ENCODE data around the gene MYF6. TPM values are rescaled to one million over a fixed set of nuclear protein-coding genes. Genes with fewer than 3 reads are reported as not detected.

Gene MYF6
- total RNA-seq, 1 donor from 2014 or later, result not detected

GRCh38 chr12:80702889-80703805, 4.3 kb upstream of the MYF6 start:
- ATAC-seq (ENCODE audit: poor library complexity) (peak; percentile 86), DNase-seq (no peak)
- intact Hi-C loops (cut with DNase I), result no loop called here

GRCh38 chr12:80704420-80704819, 3.0 kb upstream of the MYF6 start:
- DNase-seq (no peak), ATAC-seq (ENCODE audit: poor library complexity) (no peak)
- intact Hi-C loops (cut with DNase I), result no loop called here

GRCh38 chr12:80707830-80708258, 410 bp downstream of the MYF6 start:
- intact Hi-C loops (cut with DNase I), result no loop called here
- DNase-seq (no peak), ATAC-seq (ENCODE audit: poor library complexity) (no peak)

- peak; percentile 38 for DNase-seq
- ATAC-seq (ENCODE audit: poor library complexity), result no peak
- intact Hi-C loops (cut with DNase I), result no loop called here
Observed at GRCh38 chr12:80708259-80708974, 983 bp downstream of the MYF6 start.

- no peak for ATAC-seq (ENCODE audit: poor library complexity)
- intact Hi-C loops (cut with DNase I), result no loop called here
- no peak for DNase-seq
Observed at GRCh38 chr12:80708975-80709328, 1.5 kb downstream of the MYF6 start.

- ATAC-seq (ENCODE audit: poor library complexity), result no peak
- intact Hi-C loops (cut with DNase I), result no loop called here
- no peak for DNase-seq
Observed at GRCh38 chr12:80709811-80710726, 2.6 kb downstream of the MYF6 start.

- intact Hi-C loops (cut with DNase I), result no loop called here
- ATAC-seq (ENCODE audit: poor library complexity) (no peak), DNase-seq (no peak)
Observed at GRCh38 chr12:80710727-80711449, 3.5 kb downstream of the MYF6 start.

- no peak for DNase-seq
- intact Hi-C loops (cut with DNase I), result no loop called here
- no peak for ATAC-seq (ENCODE audit: poor library complexity)
Observed at GRCh38 chr12:80711866-80712265, 4.4 kb downstream of the MYF6 start.

GRCh38 chr12:80712866-80713265, 5.4 kb downstream of the MYF6 start:
- intact Hi-C loops (cut with DNase I), result no loop called here
- ATAC-seq (ENCODE audit: poor library complexity), result no peak
- no peak for DNase-seq

- ATAC-seq (ENCODE audit: poor library complexity) (no peak), DNase-seq (no peak)
- intact Hi-C loops (cut with DNase I), result no loop called here
Observed at GRCh38 chr12:80713419-80713818, 6.0 kb downstream of the MYF6 start.

GRCh38 chr12:80714055-80714454, 6.6 kb downstream of the MYF6 start:
- intact Hi-C loops (cut with DNase I), result no loop called here
- ATAC-seq (ENCODE audit: poor library complexity) (no peak), DNase-seq (no peak)

- intact Hi-C loops (cut with DNase I), result no loop called here
- DNase-seq (no peak), ATAC-seq (ENCODE audit: poor library complexity) (no peak)
Observed at GRCh38 chr12:80714846-80715245, 7.4 kb downstream of the MYF6 start.

- intact Hi-C loops (cut with DNase I), result no loop called here
- DNase-seq, result no peak
- no peak for ATAC-seq (ENCODE audit: poor library complexity)
Observed at GRCh38 chr12:80715713-80716249, 8.3 kb downstream of the MYF6 start.

- intact Hi-C loops (cut with DNase I), result no loop called here
- no peak for DNase-seq
- ATAC-seq (ENCODE audit: poor library complexity), result no peak
Observed at GRCh38 chr12:80716696-80717469, 9.4 kb downstream of the MYF6 start, which contains the start of gene MYF5. MYF5 (plus strand) TSS chr12:80716912; CDS start chr12:80717064, 152 bp downstream.

GRCh38 chr12:80717856-80718255, 10.4 kb downstream of the MYF6 start:
- intact Hi-C loops (cut with DNase I), result no loop called here
- no peak for DNase-seq
- no peak for ATAC-seq (ENCODE audit: poor library complexity)

GRCh38 chr12:80720516-80720915, 13.1 kb downstream of the MYF6 start:
- no peak for DNase-seq
- intact Hi-C loops (cut with DNase I), result no loop called here
- ATAC-seq (ENCODE audit: poor library complexity), result no peak

GRCh38 chr12:80721326-80721725, 13.9 kb downstream of the MYF6 start:
- ATAC-seq (ENCODE audit: poor library complexity) (no peak), DNase-seq (no peak)
- intact Hi-C loops (cut with DNase I), result no loop called here

Data from Right ventricle myocardium superior (tissue), 1 donor.